ENCODE results near the gene PKN1.
"Not testable (repeated sequence)": the region's sequence is repeated elsewhere in the genome, so short reads cannot be mapped to it uniquely, and the experiment has no call there.

Gene PKN1

DNA sequence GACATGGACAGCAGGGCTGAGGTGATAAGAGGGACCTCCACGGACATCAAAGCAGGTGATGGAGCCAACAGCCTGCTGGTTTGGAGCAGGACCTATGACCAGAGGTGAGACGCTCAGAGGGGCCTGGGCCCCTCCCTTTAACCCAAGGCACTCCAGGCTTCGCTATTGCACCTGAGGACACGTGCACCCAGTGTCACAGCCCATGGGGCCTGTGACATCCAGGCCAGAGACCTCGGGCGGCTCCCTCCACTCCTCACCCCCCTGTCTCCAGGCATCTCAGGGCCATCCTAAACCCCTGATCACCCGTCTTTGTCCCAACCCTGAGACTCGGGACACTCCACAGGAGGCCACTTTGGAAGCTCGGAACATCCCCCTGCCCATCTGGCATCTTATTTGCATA is 38.9 kb upstream of the PKN1 start:
- no peak overlapping the region for H3K4me3 ChIP-seq (ENCODE audit: low read depth, low read length)
- TF ChIP-seq, protein P1, sequence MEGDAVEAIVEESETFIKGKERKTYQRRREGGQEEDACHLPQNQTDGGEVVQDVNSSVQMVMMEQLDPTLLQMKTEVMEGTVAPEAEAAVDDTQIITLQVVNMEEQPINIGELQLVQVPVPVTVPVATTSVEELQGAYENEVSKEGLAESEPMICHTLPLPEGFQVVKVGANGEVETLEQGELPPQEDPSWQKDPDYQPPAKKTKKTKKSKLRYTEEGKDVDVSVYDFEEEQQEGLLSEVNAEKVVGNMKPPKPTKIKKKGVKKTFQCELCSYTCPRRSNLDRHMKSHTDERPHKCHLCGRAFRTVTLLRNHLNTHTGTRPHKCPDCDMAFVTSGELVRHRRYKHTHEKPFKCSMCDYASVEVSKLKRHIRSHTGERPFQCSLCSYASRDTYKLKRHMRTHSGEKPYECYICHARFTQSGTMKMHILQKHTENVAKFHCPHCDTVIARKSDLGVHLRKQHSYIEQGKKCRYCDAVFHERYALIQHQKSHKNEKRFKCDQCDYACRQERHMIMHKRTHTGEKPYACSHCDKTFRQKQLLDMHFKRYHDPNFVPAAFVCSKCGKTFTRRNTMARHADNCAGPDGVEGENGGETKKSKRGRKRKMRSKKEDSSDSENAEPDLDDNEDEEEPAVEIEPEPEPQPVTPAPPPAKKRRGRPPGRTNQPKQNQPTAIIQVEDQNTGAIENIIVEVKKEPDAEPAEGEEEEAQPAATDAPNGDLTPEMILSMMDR (IDR thresholded peaks at IDR 0.05; ENCODE audit: borderline replicate concordance, insufficient read depth, low read depth, low read length): no peak

DNA sequence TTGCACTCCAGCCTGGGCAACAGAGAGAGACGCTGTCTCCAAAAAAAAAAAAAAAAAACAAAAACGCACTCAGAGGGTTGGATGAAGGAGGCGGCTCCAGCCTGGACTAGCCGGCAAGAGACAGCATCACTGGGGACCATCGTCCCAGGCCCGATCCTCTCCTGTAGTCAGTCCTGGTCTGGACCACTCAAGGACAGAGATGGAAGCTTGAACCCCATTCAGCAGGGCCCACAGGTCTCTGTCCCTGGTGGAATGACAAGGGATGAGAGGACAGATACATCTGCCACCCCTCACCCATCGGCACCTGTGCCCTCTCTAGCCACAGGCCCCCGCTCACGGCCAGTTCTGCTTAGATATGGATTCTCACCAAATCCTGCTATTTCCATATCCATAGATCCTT is 37.8 kb upstream of the PKN1 start:
- TF ChIP-seq, protein P1 (IDR thresholded peaks at IDR 0.05; ENCODE audit: borderline replicate concordance, insufficient read depth, low read depth, low read length): no peak
- no peak overlapping the region for H3K4me3 ChIP-seq (ENCODE audit: low read depth, low read length)

DNA sequence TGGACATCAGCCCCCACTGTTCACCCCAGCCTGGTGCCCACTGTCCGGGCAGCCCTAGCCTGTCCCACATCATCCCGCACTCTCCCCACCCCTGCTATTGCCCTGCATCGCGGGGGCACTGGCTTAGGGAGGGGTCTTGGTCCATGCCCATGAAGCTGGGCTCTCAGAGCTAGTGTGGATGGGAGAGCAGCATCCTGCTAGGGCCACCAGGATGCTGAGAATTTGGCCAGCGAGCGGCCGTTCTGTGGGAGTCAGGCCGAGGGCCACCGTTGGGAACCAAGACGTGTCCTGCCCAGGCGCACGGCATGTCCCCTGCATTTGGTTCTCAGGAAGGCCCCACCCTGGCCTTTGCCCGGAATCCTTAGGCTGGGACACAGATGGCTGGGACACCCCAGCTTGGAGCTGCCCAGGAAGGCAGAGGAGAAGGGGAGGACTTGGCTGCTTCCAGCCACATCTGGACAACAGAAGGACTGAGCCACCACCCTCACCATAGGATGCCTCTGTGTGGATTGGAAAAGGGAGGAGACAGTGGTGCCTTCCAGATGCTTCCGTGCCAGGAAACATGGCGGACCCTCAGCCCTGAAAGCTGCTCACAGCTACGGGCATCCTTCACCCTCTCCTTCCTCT is 37.3 kb upstream of the PKN1 start:
- TF ChIP-seq, protein P1 (IDR thresholded peaks at IDR 0.05; ENCODE audit: borderline replicate concordance, insufficient read depth, low read depth, low read length): no peak
- H3K4me3 ChIP-seq (ENCODE audit: low read depth, low read length): no peak overlapping the region

DNA sequence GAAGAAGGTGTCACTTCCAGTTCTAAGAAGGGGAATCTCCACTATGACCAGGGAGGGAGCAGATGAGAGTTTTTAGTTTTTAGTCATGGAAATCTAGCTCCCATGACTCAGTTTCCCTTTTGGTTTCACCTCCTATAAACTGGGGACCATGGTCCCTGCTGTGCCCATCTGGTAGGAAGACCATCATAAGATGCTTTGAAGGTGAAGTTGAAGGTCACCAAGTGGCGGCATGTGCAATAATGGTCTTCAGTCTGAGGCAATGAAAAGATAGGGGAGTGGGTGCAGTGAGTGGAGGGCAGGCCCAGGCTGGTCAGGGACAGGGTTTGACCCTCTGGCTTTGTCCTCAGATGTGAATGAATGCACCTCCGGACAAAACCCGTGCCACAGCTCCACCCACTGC is 36.4 kb upstream of the PKN1 start:
- not testable (repeated sequence) for H3K4me3 ChIP-seq (ENCODE audit: low read depth, low read length)

DNA sequence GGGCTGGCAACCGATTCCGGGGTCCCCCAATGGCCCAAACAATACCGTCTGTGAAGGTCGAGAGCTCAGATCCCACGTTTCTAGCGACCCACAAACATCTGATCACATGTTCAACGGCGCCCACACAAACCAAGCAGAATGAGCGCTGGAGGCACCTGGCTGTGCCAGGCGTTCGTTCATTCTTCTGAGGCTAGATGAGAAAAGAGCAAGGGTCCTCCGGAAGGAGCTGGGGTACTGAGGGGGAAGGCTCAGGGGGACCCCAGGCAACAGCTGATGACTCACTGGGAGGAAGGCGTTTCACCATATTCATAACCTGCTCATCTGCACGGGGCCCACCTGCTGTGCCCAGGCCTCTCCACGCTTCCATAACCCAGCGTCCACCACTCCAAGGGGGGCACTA is 35.9 kb upstream of the PKN1 start:
- not testable (repeated sequence) for H3K4me3 ChIP-seq (ENCODE audit: low read depth, low read length)

DNA sequence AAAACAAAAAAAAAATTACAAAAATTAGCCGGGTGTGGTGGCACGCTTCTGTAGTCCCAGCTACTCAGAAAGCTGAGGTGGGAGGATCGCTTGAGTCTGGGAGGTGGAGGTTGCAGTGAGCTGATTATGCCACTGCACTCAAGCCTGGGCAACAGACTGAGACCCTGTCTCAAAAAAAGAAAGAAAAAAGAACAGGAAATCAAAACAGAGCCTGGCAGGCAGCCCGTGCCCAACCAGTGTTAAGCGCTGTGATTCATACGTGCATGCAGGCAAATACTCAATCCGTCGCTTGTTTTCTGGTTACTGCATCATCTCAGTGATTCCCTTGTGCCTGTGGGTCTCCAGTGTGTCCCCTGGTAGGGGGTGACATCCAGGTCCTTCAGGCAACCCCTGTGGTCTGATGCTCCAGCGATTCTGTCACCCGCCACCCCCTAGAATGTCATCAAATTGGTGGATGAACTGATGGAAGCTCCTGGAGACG is 32.1 kb upstream of the PKN1 start:
- H3K4me3 ChIP-seq (ENCODE audit: low read depth, low read length): no peak overlapping the region
- TF ChIP-seq, protein P1 (IDR thresholded peaks at IDR 0.05; ENCODE audit: borderline replicate concordance, insufficient read depth, low read depth, low read length): no peak

DNA sequence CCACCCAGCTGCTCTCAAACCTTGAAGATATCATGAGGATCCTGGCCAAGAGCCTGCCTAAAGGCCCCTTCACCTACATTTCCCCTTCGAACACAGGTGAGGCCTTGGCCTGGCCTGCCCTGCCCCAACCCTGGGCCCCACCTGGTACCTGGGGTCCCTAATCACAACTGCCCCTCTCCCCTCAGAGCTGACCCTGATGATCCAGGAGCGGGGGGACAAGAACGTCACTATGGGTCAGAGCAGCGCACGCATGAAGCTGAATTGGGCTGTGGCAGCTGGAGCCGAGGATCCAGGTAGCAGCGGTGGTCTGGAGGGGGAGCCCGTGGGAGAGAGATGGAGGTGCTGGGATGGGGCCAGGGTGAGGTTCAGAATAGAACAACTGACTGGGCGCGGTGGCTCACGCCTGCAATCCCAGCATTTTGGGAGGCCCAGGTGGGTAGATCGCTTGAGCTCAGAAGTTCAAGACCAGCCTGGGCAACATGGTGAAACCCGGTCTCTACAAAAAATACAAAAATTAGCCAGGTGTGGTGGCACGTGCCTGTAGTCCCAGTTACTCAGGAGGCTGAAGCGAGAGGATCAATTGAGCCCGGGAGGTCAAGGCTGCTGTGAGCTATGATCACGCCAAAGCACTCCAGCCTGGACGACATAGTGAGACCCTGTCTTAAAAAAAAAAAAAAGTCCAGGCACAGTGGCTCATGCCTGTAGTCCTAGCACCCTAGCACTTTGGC is 31.5 kb upstream of the PKN1 start:
- TF ChIP-seq, protein P1 (IDR thresholded peaks at IDR 0.05; ENCODE audit: borderline replicate concordance, insufficient read depth, low read depth, low read length): no peak
- no peak overlapping the region for H3K4me3 ChIP-seq (ENCODE audit: low read depth, low read length)

DNA sequence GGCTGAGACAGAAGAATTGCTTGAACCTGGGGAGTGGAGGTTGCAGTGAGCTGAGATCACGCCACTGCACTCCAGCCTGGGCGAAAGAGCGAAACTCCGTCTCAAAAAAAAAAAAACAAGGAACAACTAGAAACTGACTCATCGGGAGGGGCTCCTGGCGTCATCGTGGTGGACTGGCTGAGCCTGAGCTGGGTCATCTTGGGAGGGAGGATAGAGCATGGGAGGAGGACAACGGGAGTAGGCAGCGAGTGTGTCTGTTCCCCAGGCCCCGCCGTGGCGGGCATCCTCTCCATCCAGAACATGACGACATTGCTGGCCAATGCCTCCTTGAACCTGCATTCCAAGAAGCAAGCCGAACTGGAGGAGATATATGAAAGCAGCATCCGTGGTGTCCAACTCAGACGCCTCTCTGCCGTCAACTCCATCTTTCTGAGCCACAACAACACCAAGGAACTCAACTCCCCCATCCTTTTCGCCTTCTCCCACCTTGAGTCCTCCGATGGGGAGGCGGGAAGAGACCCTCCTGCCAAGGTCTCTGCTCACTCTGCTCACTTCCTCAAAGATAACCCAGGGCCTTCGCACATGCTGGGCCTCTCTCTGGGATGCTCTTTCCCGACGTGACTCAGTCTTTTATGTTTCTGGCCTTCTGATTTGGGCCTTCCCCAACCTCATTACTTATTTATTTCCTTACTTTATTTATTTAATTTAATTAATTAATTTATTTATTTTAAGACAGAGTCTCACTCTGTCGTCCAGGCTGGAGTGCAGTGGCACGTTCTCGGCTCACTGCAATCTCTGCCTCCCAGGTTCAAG is 30.6 kb upstream of the PKN1 start:
- no peak overlapping the region for H3K4me3 ChIP-seq (ENCODE audit: low read depth, low read length)
- TF ChIP-seq, protein P1 (IDR thresholded peaks at IDR 0.05; ENCODE audit: borderline replicate concordance, insufficient read depth, low read depth, low read length): no peak

DNA sequence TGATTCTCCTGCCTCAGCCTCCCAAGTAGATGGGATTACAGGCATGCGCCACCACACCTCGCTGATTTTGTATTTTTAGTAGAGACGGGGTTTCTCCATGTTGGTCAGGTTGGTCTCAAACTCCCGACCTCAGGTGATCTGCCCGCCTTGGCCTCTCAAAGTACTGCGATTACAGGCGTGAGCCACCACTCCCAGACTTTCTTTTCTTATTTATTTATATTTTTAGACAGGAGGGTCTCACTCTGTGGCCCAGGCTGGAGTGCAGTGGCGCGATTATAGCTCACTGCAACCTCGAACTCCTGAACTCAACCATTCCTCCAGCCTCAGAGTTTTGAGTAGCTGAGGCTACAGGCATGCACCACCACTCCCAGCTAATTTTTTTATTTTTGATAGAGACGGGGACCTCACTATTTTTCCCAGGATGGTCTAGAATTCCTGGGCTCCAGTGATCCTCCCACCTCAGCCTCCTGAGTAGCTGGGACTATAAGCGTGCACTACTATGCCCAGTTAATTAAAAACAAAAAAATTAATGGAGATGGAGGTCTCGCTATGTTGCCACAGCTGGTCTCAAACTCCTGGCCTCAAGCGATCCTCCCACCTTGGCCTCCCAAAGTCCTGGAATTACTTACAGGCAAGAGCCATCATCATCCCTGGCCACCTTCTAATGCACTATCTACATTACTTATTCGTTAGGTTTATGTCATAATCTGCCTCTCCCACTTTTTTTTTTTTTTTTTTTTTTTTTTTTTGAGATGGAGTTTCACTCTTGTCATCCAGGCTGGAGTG is 29.8 kb upstream of the PKN1 start:
- not testable (repeated sequence) for H3K4me3 ChIP-seq (ENCODE audit: low read depth, low read length)

Measured in GM12875 (cell line).